Activated naive CD4-positive, alpha-beta T cell treated with anti-CD3 and anti-CD28 coated beads, Interleukin-2, amount 50 U/mL, for 72 hours (primary cell): ENCODE results near the gene DDX39A. TPM values are rescaled to one million over a fixed set of nuclear protein-coding genes. Genes with fewer than 3 reads are reported as not detected.
A peak's percentile ranks its signal among the peaks of the same experiment; 100 is the strongest.
"Not testable (repeated sequence)": the region's sequence is repeated elsewhere in the genome, so short reads cannot be mapped to it uniquely, and the experiment has no call there.

Source experiments
- ATAC-seq, 2 donors: fragments of 150-1000 bp; cut with Tn5 transposase; 2 replicates each; pipeline ENCODE4 v1.10.0; 2021; ENCODE audit warnings: mild to moderate bottlenecking in 2 of 2, moderate library complexity in 2 of 2
- DNase-seq, 2 donors: peaks; one replicate each; pipeline ENCODE4 v3.0.0; 2021 to 2022; ENCODE audit warnings: low spot score in 2 of 2
- H3K27ac Mint-ChIP-seq, 2 donors: one replicate each; pipeline ENCODE4 v1.8.0; 2022; ENCODE audit warnings: mild to moderate bottlenecking in 2 of 2, mixed read lengths in 2 of 2
- H3K36me3 Mint-ChIP-seq, 2 donors: one replicate each; pipeline ENCODE4 v1.8.0; 2022; ENCODE audit warnings: mixed read lengths in 2 of 2
- H3K9me3 Mint-ChIP-seq, 2 donors: one replicate each; pipeline ENCODE4 v1.8.0; 2022; ENCODE audit warnings: mixed read lengths in 2 of 2
- total RNA-seq, 2 donors: library from RNA; stranded (reverse); gene quantifications; one replicate each; pipeline ENCODE4 v1.2.3, GENCODE V29; 2022

The DDX39A gene
- total RNA-seq, 2 donors from 2014 or later, result 208 to 217 TPM

- H3K9me3 Mint-ChIP-seq, result no peaks in the 10 kb centered on the region
These were observed 37.3 kb downstream of the DDX39A start for GRCh38 chr19:14381689-14382474.

GRCh38 chr19:14379294-14380065 is 39.7 kb downstream of the DDX39A start:
- H3K9me3 Mint-ChIP-seq, result no peaks in the 10 kb centered on the region
- no peak for ATAC-seq
- peak overlapping the region; percentile 23 to 97 for H3K27ac Mint-ChIP-seq
- DNase-seq, result no peak
- peaks cover 30 to 31% of the 10 kb centered on the region in 2 donors for H3K36me3 Mint-ChIP-seq

More at GRCh38 chr19:14381689-14382474, 37.3 kb downstream of the DDX39A start:
- H3K27ac Mint-ChIP-seq, result peak overlapping the region; percentile 96 to 97
- ATAC-seq (peak; percentile 62 to 67), DNase-seq (peak; percentile 78 to 88)
- peaks cover 41 to 42% of the 10 kb centered on the region in 2 donors for H3K36me3 Mint-ChIP-seq

GRCh38 chr19:14378890-14379289 is 40.3 kb downstream of the DDX39A start:
- ATAC-seq, result no peak
- peaks cover 25 to 28% of the 10 kb centered on the region in 2 donors for H3K36me3 Mint-ChIP-seq
- H3K27ac Mint-ChIP-seq, result no peak overlapping the region
- no peak for DNase-seq
- H3K9me3 Mint-ChIP-seq, result no peaks in the 10 kb centered on the region

GRCh38 chr19:14377883-14378328 is 41.2 kb downstream of the DDX39A start:
- peaks cover 21 to 22% of the 10 kb centered on the region in 2 donors for H3K36me3 Mint-ChIP-seq
- DNase-seq, result no peak
- peak overlapping the region; percentile 31 to 65 for H3K27ac Mint-ChIP-seq
- no peaks in the 10 kb centered on the region for H3K9me3 Mint-ChIP-seq
- ATAC-seq, result no peak

GRCh38 chr19:14375582-14376291 is 43.4 kb downstream of the DDX39A start:
- Mint-ChIP-seq H3K9me3 (no peaks in the 10 kb centered on the region), H3K36me3 (peaks cover 0 to under 1% of the 10 kb centered on the region in 2 donors), H3K27ac (peak overlapping the region; percentile 97)
- no peak for DNase-seq
- ATAC-seq, result peak; percentile 5 to 25

- ATAC-seq, result peak; percentile 75 to 78
- Mint-ChIP-seq H3K36me3 (no peaks in the 10 kb centered on the region), H3K27ac (peak overlapping the region; percentile 97), H3K9me3 (no peaks in the 10 kb centered on the region)
- peak in 1 of 2 donors; percentile 64 for DNase-seq
These were observed 44.0 kb downstream of the DDX39A start for GRCh38 chr19:14375055-14375581.

GRCh38 chr19:14374313-14374712 is 44.8 kb downstream of the DDX39A start:
- H3K36me3 Mint-ChIP-seq, H3K9me3 Mint-ChIP-seq, ATAC-seq, DNase-seq: not testable (repeated sequence)
- peak overlapping the region; percentile 97 for H3K27ac Mint-ChIP-seq

- not testable (repeated sequence) for ATAC-seq, H3K9me3 Mint-ChIP-seq, DNase-seq, H3K36me3 Mint-ChIP-seq
- H3K27ac Mint-ChIP-seq, result peak overlapping the region; percentile 100
These were observed 46.6 kb downstream of the DDX39A start for GRCh38 chr19:14372384-14373077.

- ATAC-seq (no peak), DNase-seq (no peak)
- H3K36me3 Mint-ChIP-seq, result peaks cover 5 to 12% of the 10 kb centered on the region in 2 donors
- H3K27ac Mint-ChIP-seq, result peak overlapping the region; percentile 100
- peaks cover 4 to 5% of the 10 kb centered on the region in 2 donors for H3K9me3 Mint-ChIP-seq
These were observed 47.8 kb downstream of the DDX39A start for GRCh38 chr19:14371301-14371821.

- Mint-ChIP-seq H3K36me3 (peaks cover 5 to 12% of the 10 kb centered on the region in 2 donors), H3K9me3 (peaks cover 4 to 5% of the 10 kb centered on the region in 2 donors), H3K27ac (peak overlapping the region; percentile 100)
- no peak for ATAC-seq
- DNase-seq, result no peak
These were observed 48.2 kb downstream of the DDX39A start for GRCh38 chr19:14370940-14371280.

GRCh38 chr19:14370169-14370939 is 48.8 kb downstream of the DDX39A start:
- Mint-ChIP-seq H3K36me3 (peaks cover 5 to 12% of the 10 kb centered on the region in 2 donors), H3K9me3 (peaks cover 4 to 5% of the 10 kb centered on the region in 2 donors)
- peak in 1 of 2 donors; percentile 73 for DNase-seq

GRCh38 chr19:14369399-14370168 is 49.6 kb downstream of the DDX39A start:
- peak; percentile 73 to 79 for ATAC-seq
- peaks cover 5 to 16% of the 10 kb centered on the region in 2 donors for H3K36me3 Mint-ChIP-seq
- peaks cover 4 to 5% of the 10 kb centered on the region in 2 donors for H3K9me3 Mint-ChIP-seq
- peak overlapping the region; percentile 100 for H3K27ac Mint-ChIP-seq
- peak; percentile 87 to 95 for DNase-seq

More at GRCh38 chr19:14370169-14370939, 48.8 kb downstream of the DDX39A start:
- peak; percentile 6 to 23 for ATAC-seq
- peak overlapping the region; percentile 100 for H3K27ac Mint-ChIP-seq

GRCh38 chr19:14368011-14368513 is 51.1 kb downstream of the DDX39A start:
- DNase-seq, result no peak
- Mint-ChIP-seq H3K27ac (peak overlapping the region; percentile 100), H3K9me3 (peaks cover 4 to 5% of the 10 kb centered on the region in 2 donors), H3K36me3 (peaks cover 5 to 17% of the 10 kb centered on the region in 2 donors)
- ATAC-seq, result peak; percentile 47 to 61

- peaks cover 4 to 5% of the 10 kb centered on the region in 2 donors for H3K9me3 Mint-ChIP-seq
- peaks cover 5 to 17% of the 10 kb centered on the region in 2 donors for H3K36me3 Mint-ChIP-seq
- H3K27ac Mint-ChIP-seq, result peak overlapping the region; percentile 100
- DNase-seq, result no peak
- no peak for ATAC-seq
These were observed 52.1 kb downstream of the DDX39A start for GRCh38 chr19:14367016-14367415.
